Chondrocyte (in vitro differentiated cells): ENCODE results near the gene KLHL8. TPM values are rescaled to one million over a fixed set of nuclear protein-coding genes. Genes with fewer than 3 reads are reported as not detected.

Experiments
- DNase-seq: peaks from one replicate; pipeline ENCODE4 v3.0.0; 2021; ENCODE audit warnings: mixed read lengths, low spot score
- H3K27ac Mint-ChIP-seq: one replicate; pipeline ENCODE4 v1.8.0; 2021; ENCODE audit warnings: mild to moderate bottlenecking, moderate library complexity, mixed read lengths; ENCODE audit not compliant: unreplicated experiment
- H3K27me3 Mint-ChIP-seq: 2 replicates; pipeline ENCODE4 v1.8.0; 2021; ENCODE audit warnings: low read depth, mixed read lengths
- H3K36me3 Mint-ChIP-seq: 2 replicates; pipeline ENCODE4 v1.8.0; 2021; ENCODE audit warnings: low read depth, mixed read lengths
- H3K4me1 Mint-ChIP-seq: 2 replicates; pipeline ENCODE4 v1.8.0; 2021; ENCODE audit warnings: low read depth, mild to moderate bottlenecking, mixed read lengths
- H3K4me3 Mint-ChIP-seq: one replicate; pipeline ENCODE4 v1.8.0; 2021; ENCODE audit warnings: mild to moderate bottlenecking, moderate library complexity, mixed read lengths; ENCODE audit not compliant: unreplicated experiment
- H3K9me3 Mint-ChIP-seq: 2 replicates; pipeline ENCODE4 v1.8.0; 2021; ENCODE audit warnings: low read depth, mixed read lengths
- total RNA-seq: library from RNA; stranded (reverse); gene quantifications from 3 replicates; pipeline ENCODE4 v1.2.1, GENCODE V29; 2021
- TF ChIP-seq, protein P1 (sequence below): fragments of 200-600 bp; sonication (generic); IDR thresholded peaks from 2 replicates; pipeline ENCODE4 v1.5.0; 2021; ENCODE audit warnings: antibody characterized with exemption, mild to moderate bottlenecking, moderate library complexity

The KLHL8 gene
- total RNA-seq, 1 donor from 2014 or later: 9.1 TPM

GRCh38 chr4:87239821-87240220, 19.4 kb upstream of the KLHL8 start:
- no peak for DNase-seq
- H3K36me3 Mint-ChIP-seq: peaks cover 8% of the 10 kb centered on the region
- TF ChIP-seq, protein P1, sequence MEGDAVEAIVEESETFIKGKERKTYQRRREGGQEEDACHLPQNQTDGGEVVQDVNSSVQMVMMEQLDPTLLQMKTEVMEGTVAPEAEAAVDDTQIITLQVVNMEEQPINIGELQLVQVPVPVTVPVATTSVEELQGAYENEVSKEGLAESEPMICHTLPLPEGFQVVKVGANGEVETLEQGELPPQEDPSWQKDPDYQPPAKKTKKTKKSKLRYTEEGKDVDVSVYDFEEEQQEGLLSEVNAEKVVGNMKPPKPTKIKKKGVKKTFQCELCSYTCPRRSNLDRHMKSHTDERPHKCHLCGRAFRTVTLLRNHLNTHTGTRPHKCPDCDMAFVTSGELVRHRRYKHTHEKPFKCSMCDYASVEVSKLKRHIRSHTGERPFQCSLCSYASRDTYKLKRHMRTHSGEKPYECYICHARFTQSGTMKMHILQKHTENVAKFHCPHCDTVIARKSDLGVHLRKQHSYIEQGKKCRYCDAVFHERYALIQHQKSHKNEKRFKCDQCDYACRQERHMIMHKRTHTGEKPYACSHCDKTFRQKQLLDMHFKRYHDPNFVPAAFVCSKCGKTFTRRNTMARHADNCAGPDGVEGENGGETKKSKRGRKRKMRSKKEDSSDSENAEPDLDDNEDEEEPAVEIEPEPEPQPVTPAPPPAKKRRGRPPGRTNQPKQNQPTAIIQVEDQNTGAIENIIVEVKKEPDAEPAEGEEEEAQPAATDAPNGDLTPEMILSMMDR: no peak
- no peak overlapping the region for H3K4me3 Mint-ChIP-seq
- peaks cover 14% of the 10 kb centered on the region for H3K4me1 Mint-ChIP-seq
- H3K9me3 Mint-ChIP-seq: peaks cover 24% of the 10 kb centered on the region
- H3K27me3 Mint-ChIP-seq: no peaks in the 10 kb centered on the region
- no peak overlapping the region for H3K27ac Mint-ChIP-seq

GRCh38 chr4:87239194-87239593, 18.8 kb upstream of the KLHL8 start:
- peaks cover 8% of the 10 kb centered on the region for H3K36me3 Mint-ChIP-seq
- peaks cover 14% of the 10 kb centered on the region for H3K4me1 Mint-ChIP-seq
- TF ChIP-seq, protein P1: no peak
- H3K4me3 Mint-ChIP-seq: no peak overlapping the region
- no peaks in the 10 kb centered on the region for H3K27me3 Mint-ChIP-seq
- DNase-seq: no peak
- H3K27ac Mint-ChIP-seq: no peak overlapping the region
- H3K9me3 Mint-ChIP-seq: peaks cover 18% of the 10 kb centered on the region

GRCh38 chr4:87236861-87237260, 16.4 kb upstream of the KLHL8 start:
- Mint-ChIP-seq H3K27me3 (no peaks in the 10 kb centered on the region), H3K4me3 (no peak overlapping the region), H3K27ac (no peak overlapping the region), H3K36me3 (no peaks in the 10 kb centered on the region), H3K4me1 (peaks cover 14% of the 10 kb centered on the region), H3K9me3 (no peaks in the 10 kb centered on the region)
- no peak for DNase-seq
- TF ChIP-seq, protein P1: no peak

DNA sequence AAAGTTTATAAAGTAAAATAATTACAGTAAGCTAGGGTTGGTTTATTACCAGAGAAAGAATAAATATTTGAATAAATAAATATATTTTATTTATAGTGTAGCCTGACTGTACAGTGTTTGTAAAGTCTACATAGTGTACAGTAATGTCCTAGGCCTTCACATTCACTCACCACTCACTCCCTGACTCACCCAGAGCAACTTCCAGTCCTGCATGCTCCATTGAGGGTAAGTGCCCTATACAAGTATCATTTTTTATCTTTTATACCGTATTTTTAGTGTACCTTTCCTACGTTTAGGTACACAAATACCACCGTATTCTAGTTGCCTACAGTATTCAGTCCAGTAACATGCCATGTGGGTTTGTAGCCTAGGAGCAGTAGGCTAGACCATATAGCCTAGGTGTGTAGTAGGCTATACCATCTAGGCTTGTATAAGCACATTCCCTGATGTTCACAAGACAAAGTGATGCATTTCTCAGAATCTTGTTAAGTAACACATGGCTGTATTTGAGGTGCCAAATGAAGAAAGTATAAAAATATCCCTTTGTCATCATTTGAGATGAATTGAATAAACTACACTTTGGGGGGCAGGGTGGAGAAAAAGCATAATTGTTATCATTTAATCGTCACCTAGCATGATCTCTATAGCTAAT, 14.7 kb upstream of the KLHL8 start:
- Mint-ChIP-seq H3K36me3 (no peaks in the 10 kb centered on the region), H3K4me1 (peaks cover 11% of the 10 kb centered on the region), H3K9me3 (no peaks in the 10 kb centered on the region), H3K4me3 (peak overlapping the region; percentile 72), H3K27me3 (no peaks in the 10 kb centered on the region), H3K27ac (no peak overlapping the region)
- DNase-seq: no peak
- TF ChIP-seq, protein P1: no peak

GRCh38 chr4:87232216-87232615, 11.8 kb upstream of the KLHL8 start:
- DNase-seq: no peak
- Mint-ChIP-seq H3K27me3 (no peaks in the 10 kb centered on the region), H3K9me3 (no peaks in the 10 kb centered on the region), H3K4me3 (no peak overlapping the region), H3K36me3 (no peaks in the 10 kb centered on the region), H3K4me1 (peaks cover 5% of the 10 kb centered on the region), H3K27ac (no peak overlapping the region)
- TF ChIP-seq, protein P1: no peak
